ENCODE measurements around the gene TRAPPC12.

DNA sequence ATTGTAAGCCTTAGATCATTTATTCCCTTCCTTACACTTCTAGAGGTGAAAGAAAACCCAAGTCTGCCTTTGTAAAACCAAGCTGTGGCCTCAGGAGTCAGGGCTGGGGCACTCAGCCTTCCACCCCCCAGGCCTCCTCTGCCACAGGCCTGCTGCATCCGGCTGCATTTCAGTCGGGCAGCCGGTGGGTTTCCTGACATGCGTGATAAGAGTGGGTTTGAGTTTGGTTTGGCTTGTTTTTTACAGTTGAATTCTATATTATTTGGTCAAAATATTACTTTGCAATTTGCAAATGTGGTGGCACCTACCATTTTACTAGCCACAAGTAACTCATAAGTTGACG, 97.5 kb downstream of the TRAPPC12 start:
- TF ChIP-seq, protein P1, sequence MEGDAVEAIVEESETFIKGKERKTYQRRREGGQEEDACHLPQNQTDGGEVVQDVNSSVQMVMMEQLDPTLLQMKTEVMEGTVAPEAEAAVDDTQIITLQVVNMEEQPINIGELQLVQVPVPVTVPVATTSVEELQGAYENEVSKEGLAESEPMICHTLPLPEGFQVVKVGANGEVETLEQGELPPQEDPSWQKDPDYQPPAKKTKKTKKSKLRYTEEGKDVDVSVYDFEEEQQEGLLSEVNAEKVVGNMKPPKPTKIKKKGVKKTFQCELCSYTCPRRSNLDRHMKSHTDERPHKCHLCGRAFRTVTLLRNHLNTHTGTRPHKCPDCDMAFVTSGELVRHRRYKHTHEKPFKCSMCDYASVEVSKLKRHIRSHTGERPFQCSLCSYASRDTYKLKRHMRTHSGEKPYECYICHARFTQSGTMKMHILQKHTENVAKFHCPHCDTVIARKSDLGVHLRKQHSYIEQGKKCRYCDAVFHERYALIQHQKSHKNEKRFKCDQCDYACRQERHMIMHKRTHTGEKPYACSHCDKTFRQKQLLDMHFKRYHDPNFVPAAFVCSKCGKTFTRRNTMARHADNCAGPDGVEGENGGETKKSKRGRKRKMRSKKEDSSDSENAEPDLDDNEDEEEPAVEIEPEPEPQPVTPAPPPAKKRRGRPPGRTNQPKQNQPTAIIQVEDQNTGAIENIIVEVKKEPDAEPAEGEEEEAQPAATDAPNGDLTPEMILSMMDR (optimal IDR thresholded peaks at IDR 0.05 in 1 of 3, IDR thresholded peaks at IDR 0.05 in 1 of 3, conservative IDR thresholded peaks at IDR 0.05 in 1 of 3; ENCODE audit: extremely low read depth in 1 of 3, insufficient read depth in 2 of 3, low read length in 3 of 3), result no peak
- TF ChIP-seq EZH2 (IDR thresholded peaks at IDR 0.05; ENCODE audit: low read length), result no peak
